IPS-20b (cell line): ENCODE data around the gene HBS1L.
"Not testable (repeated sequence)": the region's sequence is repeated elsewhere in the genome, so short reads cannot be mapped to it uniquely, and the experiment has no call there.

Source experiments
- H3K27ac ChIP-seq: one replicate; pipeline ENCODE4 v1.5.1; 2013; ENCODE audit warnings: low read length
- H3K27me3 ChIP-seq: 2 replicates; pipeline ENCODE4 v1.6.1; 2013; ENCODE audit warnings: mild to moderate bottlenecking, low read length, inconsistent platforms; ENCODE audit not compliant: insufficient read depth
- H3K36me3 ChIP-seq: 2 replicates; pipeline ENCODE4 v1.6.1; 2013; ENCODE audit warnings: low read depth, mild to moderate bottlenecking, inconsistent platforms, low read length, moderate library complexity; ENCODE audit not compliant: insufficient read depth
- H3K4me1 ChIP-seq: 2 replicates; pipeline ENCODE4 v1.6.1; 2013; ENCODE audit warnings: mild to moderate bottlenecking, control low read depth, inconsistent platforms, low read length, moderate library complexity; ENCODE audit not compliant: insufficient read depth
- H3K4me3 ChIP-seq: 2 replicates; pipeline ENCODE4 v1.5.1; 2013; ENCODE audit warnings: mild to moderate bottlenecking, low read length, inconsistent platforms
- H3K9ac ChIP-seq: 2 replicates; pipeline ENCODE4 v1.6.1; 2013; ENCODE audit warnings: low read depth, mild to moderate bottlenecking, inconsistent platforms, low read length, moderate library complexity
- H3K9me3 ChIP-seq: 2 replicates; pipeline ENCODE4 v1.6.1; 2013; ENCODE audit warnings: mild to moderate bottlenecking, low read depth, low read length, inconsistent platforms; ENCODE audit not compliant: insufficient read depth

The HBS1L gene

DNA sequence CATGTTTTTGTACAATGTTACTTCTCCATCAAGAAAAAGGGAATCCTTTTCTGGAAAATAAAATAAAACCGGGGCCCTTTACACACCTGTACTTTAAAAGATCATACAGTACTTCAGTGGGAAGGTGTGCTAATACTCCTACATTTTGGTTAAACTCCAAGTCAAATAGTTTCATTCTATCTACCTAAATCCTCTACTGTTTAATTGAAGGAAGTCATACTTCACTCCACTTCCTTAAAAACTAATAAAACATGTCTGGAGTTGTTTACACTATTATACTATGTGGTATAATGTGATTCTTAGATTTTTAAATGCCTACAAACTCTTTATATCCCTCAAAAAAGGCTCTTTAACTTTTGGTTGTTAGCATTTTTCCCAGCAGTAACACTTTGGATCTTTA, 18.6 kb upstream of the HBS1L start:
- H3K27me3 ChIP-seq, result no peaks in the 10 kb centered on the region
- no peaks in the 10 kb centered on the region for H3K9me3 ChIP-seq
- H3K4me3 ChIP-seq, result no peak overlapping the region
- H3K9ac ChIP-seq, result no peak overlapping the region
- no peak overlapping the region for H3K27ac ChIP-seq
- no peaks in the 10 kb centered on the region for H3K36me3 ChIP-seq
- H3K4me1 ChIP-seq, result no peaks in the 10 kb centered on the region

DNA sequence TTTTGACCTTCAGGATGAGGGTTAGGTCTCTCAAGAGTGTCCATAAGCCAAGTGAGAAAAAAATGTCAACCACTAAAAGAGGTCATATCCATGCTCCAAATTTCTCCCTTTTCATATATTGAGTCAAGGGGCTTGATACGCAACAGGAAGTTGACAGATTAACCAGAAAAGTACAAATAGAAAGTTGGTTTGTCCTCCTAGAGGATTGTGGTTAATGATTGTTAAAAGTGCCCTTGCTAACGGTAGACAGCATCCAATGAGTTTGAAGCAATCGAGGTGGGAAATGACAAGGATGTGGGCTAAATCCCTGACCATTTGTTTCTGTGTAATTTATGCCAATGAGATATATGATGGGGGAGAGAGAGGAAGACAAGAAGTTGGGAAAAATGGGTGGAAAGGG, 18.1 kb upstream of the HBS1L start:
- H3K36me3 ChIP-seq, result no peaks in the 10 kb centered on the region
- H3K9ac ChIP-seq, result no peak overlapping the region
- H3K27ac ChIP-seq, result no peak overlapping the region
- H3K4me1 ChIP-seq, result no peaks in the 10 kb centered on the region
- no peak overlapping the region for H3K4me3 ChIP-seq
- H3K9me3 ChIP-seq, result no peaks in the 10 kb centered on the region
- no peaks in the 10 kb centered on the region for H3K27me3 ChIP-seq

DNA sequence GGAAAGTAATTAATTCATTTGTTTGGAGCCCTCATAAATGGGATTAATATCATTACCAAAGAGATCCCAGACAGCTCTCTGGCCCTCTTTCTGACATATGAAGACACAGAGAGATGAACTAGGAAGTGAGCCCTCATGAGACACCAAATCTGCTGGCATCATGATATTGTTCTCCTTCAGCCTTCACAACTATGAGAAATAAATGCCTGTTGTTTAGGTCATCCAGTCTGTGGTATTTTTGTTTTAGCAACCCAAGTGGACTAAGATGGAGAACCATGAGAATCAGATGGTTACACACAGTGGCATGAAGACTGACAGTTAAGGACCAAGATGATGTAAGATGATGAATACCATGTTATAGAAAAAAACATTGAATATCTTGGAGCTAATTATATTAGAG, 16.9 kb upstream of the HBS1L start:
- Histone ChIP-seq H3K27ac (no peak overlapping the region), H3K9me3 (no peaks in the 10 kb centered on the region), H3K9ac (no peak overlapping the region), H3K36me3 (no peaks in the 10 kb centered on the region), H3K4me1 (no peaks in the 10 kb centered on the region), H3K27me3 (no peaks in the 10 kb centered on the region), H3K4me3 (no peak overlapping the region)

GRCh38 chr6:135067911-135068310, 13.3 kb upstream of the HBS1L start:
- H3K9me3 ChIP-seq, result no peaks in the 10 kb centered on the region
- no peaks in the 10 kb centered on the region for H3K27me3 ChIP-seq
- no peak overlapping the region for H3K4me3 ChIP-seq
- H3K36me3 ChIP-seq, result no peaks in the 10 kb centered on the region
- peaks cover 2% of the 10 kb centered on the region; the same call in 1 of the 2 replicates for H3K4me1 ChIP-seq
- no peak overlapping the region for H3K9ac ChIP-seq
- no peak overlapping the region for H3K27ac ChIP-seq

DNA sequence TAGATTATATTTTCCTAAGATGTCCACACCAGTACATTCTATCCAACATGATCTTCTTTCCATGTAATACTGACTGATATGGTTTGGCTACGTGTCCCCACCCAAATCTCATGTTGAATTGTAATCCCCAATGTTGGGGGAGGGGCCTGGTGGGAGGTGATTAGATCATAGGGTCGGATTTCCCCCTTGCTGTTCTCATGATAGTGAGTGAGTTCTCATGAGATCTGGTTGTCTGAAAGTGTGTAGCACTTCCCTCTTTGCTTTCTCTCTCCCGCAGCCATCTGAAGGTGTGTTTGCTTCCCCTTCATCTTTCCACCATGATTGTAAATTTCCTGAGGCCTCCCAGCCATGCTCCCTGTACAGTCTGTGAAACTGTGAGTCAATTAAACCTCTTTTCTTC, 12.2 kb upstream of the HBS1L start:
- Histone ChIP-seq H3K36me3 (no peaks in the 10 kb centered on the region), H3K27me3 (no peaks in the 10 kb centered on the region), H3K9me3 (no peaks in the 10 kb centered on the region), H3K27ac (no peak overlapping the region), H3K4me1 (peaks cover 2% of the 10 kb centered on the region; the same call in 1 of the 2 replicates), H3K9ac (no peak overlapping the region), H3K4me3 (no peak overlapping the region)

GRCh38 chr6:135066397-135066796, 11.8 kb upstream of the HBS1L start:
- H3K27me3 ChIP-seq, result no peaks in the 10 kb centered on the region
- H3K36me3 ChIP-seq, result no peaks in the 10 kb centered on the region
- H3K9me3 ChIP-seq, result no peaks in the 10 kb centered on the region
- no peak overlapping the region for H3K4me3 ChIP-seq
- H3K27ac ChIP-seq, result no peak overlapping the region
- no peak overlapping the region for H3K9ac ChIP-seq
- peaks cover 2% of the 10 kb centered on the region; the same call in 1 of the 2 replicates for H3K4me1 ChIP-seq

GRCh38 chr6:135064586-135064985, 10.0 kb upstream of the HBS1L start:
- no peak overlapping the region for H3K4me3 ChIP-seq
- H3K9ac ChIP-seq, result no peak overlapping the region
- H3K27me3 ChIP-seq, result no peaks in the 10 kb centered on the region
- H3K9me3 ChIP-seq, result no peaks in the 10 kb centered on the region
- H3K27ac ChIP-seq, result no peak overlapping the region
- peaks cover 2% of the 10 kb centered on the region; the same call in 1 of the 2 replicates for H3K4me1 ChIP-seq
- no peaks in the 10 kb centered on the region for H3K36me3 ChIP-seq

- no peaks in the 10 kb centered on the region for H3K36me3 ChIP-seq
These were observed 9.3 kb upstream of the HBS1L start for GRCh38 chr6:135063926-135064325.

DNA sequence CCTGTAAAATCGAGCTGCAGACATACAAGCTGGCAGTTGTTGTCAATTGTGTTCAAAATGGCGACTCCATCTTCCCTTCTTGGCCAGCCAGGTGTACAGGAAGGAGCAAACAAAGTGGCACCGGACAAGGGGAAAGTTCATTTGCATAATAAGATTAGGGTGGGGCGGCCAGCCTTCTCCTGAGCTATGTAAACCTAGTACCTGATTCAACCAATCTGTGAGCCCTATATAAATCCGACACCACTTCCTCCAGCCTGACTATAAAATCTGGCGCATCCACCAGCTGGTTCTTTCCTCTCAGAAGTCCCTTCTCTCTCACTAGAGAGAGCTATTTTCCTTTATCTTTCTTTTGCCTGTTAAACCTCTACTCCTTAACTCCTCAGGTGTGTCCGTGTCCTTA, 8.1 kb upstream of the HBS1L start:
- no peaks in the 10 kb centered on the region for H3K9me3 ChIP-seq
- no peaks in the 10 kb centered on the region for H3K36me3 ChIP-seq
- no peak overlapping the region for H3K9ac ChIP-seq
- H3K27ac ChIP-seq, result no peak overlapping the region
- H3K4me1 ChIP-seq, result peaks cover 2% of the 10 kb centered on the region; the same call in 1 of the 2 replicates
- H3K27me3 ChIP-seq, result no peaks in the 10 kb centered on the region
- H3K4me3 ChIP-seq, result no peak overlapping the region

More at GRCh38 chr6:135063926-135064325, 9.3 kb upstream of the HBS1L start:
- Histone ChIP-seq H3K4me1 (peaks cover 2% of the 10 kb centered on the region; the same call in 1 of the 2 replicates), H3K27ac (no peak overlapping the region), H3K9me3 (no peaks in the 10 kb centered on the region), H3K27me3 (no peaks in the 10 kb centered on the region), H3K4me3 (no peak overlapping the region), H3K9ac (no peak overlapping the region)

- Histone ChIP-seq H3K27me3 (no peaks in the 10 kb centered on the region), H3K9ac (no peak overlapping the region), H3K27ac (no peak overlapping the region), H3K9me3 (no peaks in the 10 kb centered on the region), H3K36me3 (no peaks in the 10 kb centered on the region), H3K4me1 (peaks cover 2% of the 10 kb centered on the region; the same call in 1 of the 2 replicates), H3K4me3 (no peak overlapping the region)
These were observed 5.5 kb upstream of the HBS1L start for GRCh38 chr6:135060076-135060475.

GRCh38 chr6:135058299-135058698, 3.7 kb upstream of the HBS1L start:
- H3K4me3 ChIP-seq, H3K27ac ChIP-seq, H3K4me1 ChIP-seq, H3K9ac ChIP-seq, H3K36me3 ChIP-seq, H3K27me3 ChIP-seq, H3K9me3 ChIP-seq: not testable (repeated sequence)

DNA sequence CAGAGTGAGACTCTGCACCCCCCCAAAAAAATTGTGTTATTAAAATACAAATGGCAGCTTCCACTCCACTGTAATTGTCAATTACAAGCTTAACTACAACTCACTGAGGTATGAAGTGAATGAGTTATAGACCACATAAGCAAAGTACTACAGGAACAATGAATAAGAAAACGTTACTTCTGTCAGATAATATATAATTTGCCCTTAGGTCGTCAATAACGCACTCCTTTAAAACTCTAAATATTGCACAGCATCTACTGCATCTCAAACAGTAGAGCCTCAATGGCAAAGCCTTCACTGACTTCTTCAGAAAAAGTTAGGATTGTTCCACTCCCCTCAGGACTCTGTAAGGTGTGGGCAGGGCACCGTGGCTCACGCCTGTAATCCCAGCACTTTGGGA, 2.0 kb upstream of the HBS1L start:
- Histone ChIP-seq H3K9ac (no peak overlapping the region), H3K9me3 (no peaks in the 10 kb centered on the region), H3K36me3 (no peaks in the 10 kb centered on the region), H3K27ac (no peak overlapping the region), H3K4me3 (no peak overlapping the region), H3K4me1 (no peaks in the 10 kb centered on the region), H3K27me3 (no peaks in the 10 kb centered on the region)

DNA sequence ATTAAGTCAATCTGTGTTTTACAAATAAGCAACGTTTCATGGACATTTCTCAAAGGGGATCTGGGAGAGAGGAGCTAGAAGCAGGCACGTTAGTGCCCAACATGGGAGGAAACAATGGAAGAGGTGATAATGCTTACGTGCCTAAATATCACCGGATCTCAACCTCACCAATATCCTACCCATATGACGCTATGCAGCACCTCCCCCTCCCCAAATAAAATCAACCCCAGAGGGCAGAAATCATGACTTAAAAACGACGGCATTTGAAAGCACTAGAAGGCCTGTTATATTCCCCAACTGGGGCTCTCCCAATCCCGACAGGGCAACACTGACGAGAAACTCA, 425 bp downstream of the HBS1L start:
- Histone ChIP-seq H3K9ac (peak overlapping the region; percentile 99), H3K36me3 (peaks cover 7% of the 10 kb centered on the region; the same call in 1 of the 2 replicates), H3K27me3 (no peaks in the 10 kb centered on the region), H3K4me3 (peak overlapping the region; percentile 98), H3K4me1 (no peaks in the 10 kb centered on the region), H3K27ac (peak overlapping the region; percentile 89), H3K9me3 (no peaks in the 10 kb centered on the region)
